ENCODE measurements around the gene SNCAIP.

SNCAIP gene

GRCh38 chr5:122439645-122440044 is 127.6 kb downstream of the SNCAIP start:
- TF ChIP-seq, protein P1, sequence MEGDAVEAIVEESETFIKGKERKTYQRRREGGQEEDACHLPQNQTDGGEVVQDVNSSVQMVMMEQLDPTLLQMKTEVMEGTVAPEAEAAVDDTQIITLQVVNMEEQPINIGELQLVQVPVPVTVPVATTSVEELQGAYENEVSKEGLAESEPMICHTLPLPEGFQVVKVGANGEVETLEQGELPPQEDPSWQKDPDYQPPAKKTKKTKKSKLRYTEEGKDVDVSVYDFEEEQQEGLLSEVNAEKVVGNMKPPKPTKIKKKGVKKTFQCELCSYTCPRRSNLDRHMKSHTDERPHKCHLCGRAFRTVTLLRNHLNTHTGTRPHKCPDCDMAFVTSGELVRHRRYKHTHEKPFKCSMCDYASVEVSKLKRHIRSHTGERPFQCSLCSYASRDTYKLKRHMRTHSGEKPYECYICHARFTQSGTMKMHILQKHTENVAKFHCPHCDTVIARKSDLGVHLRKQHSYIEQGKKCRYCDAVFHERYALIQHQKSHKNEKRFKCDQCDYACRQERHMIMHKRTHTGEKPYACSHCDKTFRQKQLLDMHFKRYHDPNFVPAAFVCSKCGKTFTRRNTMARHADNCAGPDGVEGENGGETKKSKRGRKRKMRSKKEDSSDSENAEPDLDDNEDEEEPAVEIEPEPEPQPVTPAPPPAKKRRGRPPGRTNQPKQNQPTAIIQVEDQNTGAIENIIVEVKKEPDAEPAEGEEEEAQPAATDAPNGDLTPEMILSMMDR (IDR thresholded peaks at IDR 0.05; ENCODE audit: insufficient read depth, missing control alignments) = no peak
- FAIRE-seq (no peak), DNase-seq (ENCODE audit: insufficient read length, low spot score) (no peak)

GRCh38 chr5:122442938-122443337 is 130.9 kb downstream of the SNCAIP start:
- TF ChIP-seq, protein P1 (IDR thresholded peaks at IDR 0.05; ENCODE audit: insufficient read depth, missing control alignments) = no peak

DNA sequence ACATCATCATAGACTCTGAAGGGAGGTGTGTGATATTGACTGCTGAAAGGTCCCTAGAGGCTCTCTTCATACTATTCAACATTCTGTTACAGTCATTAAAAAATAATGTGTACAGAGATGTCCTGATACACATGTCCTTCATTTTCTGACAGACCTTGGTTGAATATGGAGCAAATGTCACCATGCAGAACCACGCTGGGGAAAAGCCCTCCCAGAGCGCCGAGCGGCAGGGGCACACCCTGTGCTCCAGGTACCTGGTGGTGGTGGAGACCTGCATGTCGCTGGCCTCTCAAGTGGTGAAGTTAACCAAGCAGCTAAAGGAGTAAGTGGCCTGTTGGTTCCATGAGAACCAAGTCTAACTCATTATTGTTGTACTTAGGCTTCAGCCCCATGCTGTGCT is 132.4 kb downstream of the SNCAIP start:
- TF ChIP-seq, protein P1 (IDR thresholded peaks at IDR 0.05; ENCODE audit: insufficient read depth, missing control alignments) = no peak

More at GRCh38 chr5:122442938-122443337, 130.9 kb downstream of the SNCAIP start:
- FAIRE-seq (no peak), DNase-seq (ENCODE audit: insufficient read length, low spot score) (no peak)

DNA sequence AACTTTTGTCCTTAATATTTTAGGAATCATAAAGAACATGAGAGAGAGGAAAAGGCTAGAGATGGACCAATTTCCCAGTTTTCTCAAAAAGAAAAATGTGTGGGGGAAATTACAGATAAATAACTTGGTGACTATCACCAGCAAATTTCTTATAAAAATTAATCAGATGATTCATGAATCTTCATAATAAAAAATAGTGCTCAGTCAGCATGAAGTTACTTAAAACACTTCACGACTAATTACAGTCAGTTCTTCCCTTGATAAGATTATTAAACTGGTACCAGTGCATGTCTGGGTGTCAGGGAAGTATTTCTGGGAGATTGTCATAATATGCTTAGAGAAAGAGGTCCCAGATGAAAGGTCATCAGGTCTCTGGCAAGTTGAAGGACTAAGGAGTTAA is 133.0 kb downstream of the SNCAIP start:
- TF ChIP-seq, protein P1 (IDR thresholded peaks at IDR 0.05; ENCODE audit: insufficient read depth, missing control alignments) = no peak
- DNase-seq (ENCODE audit: insufficient read length, low spot score) (no peak), FAIRE-seq (no peak)

More for the DNA sequence above, 132.4 kb downstream of the SNCAIP start:
- FAIRE-seq (no peak), DNase-seq (ENCODE audit: insufficient read length, low spot score) (no peak)

DNA sequence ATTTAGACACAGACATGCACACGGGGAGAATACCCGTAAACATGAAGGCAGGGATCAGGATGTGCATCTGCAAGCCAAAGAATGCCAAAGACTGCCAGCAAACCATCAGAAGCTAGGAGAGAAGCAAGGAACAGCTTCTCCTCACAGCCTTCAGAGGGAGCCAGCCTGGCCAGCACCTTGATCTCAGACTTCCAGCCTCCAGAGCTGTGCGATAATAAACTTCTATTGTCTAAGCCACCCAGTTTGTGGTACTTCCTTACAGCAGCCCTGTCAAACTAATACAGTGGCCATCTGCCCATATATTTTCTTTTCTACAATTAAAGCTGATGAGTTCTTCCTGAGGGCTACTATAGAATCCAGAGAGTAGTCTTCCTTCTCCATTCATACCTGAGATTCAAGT is 135.0 kb downstream of the SNCAIP start:
- TF ChIP-seq, protein P1 (IDR thresholded peaks at IDR 0.05; ENCODE audit: insufficient read depth, missing control alignments) = no peak
- DNase-seq (ENCODE audit: insufficient read length, low spot score) (no peak), FAIRE-seq (no peak)

DNA sequence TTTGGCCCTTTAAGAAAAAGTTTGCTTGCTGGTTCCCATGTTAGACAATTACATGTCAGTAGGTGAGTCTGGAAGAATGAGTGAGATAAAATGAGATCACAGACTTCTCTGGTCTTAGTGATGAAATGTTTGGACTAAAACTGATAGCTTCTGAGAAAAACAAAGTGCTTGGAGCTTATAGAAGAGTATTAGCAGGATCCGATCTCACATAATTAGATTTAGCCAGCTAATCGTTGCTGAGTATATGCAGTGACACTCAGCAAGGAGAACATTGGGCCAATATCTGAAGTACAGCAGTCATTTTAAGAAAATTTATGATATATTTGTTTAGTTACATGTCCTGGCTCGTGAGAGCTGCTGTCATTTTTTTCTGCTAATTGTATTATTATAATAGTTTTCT is 135.8 kb downstream of the SNCAIP start:
- TF ChIP-seq, protein P1 (IDR thresholded peaks at IDR 0.05; ENCODE audit: insufficient read depth, missing control alignments) = no peak
- FAIRE-seq (peak; percentile 91), DNase-seq (ENCODE audit: insufficient read length, low spot score) (peak; percentile 40)

GRCh38 chr5:122454541-122454940 is 142.5 kb downstream of the SNCAIP start:
- no peak for FAIRE-seq

More at GRCh38 chr5:122454541-122454940, 142.5 kb downstream of the SNCAIP start:
- no peak for DNase-seq (ENCODE audit: insufficient read length, low spot score)
- TF ChIP-seq, protein P1 (IDR thresholded peaks at IDR 0.05; ENCODE audit: insufficient read depth, missing control alignments) = no peak

Measured in D721Med (cell line).